IMR-90 (cell line): ENCODE data around the gene THOP1.

Experiments used
- BHLHE40 ChIP-seq: fragments of 150-350 bp; IDR thresholded peaks from 2 replicates; pipeline ENCODE4 v1.6.1; 2016; ENCODE audit warnings: mild to moderate bottlenecking, low read depth, low read length
- CEBPB ChIP-seq: IDR thresholded peaks from 2 replicates; pipeline ENCODE4 v1.6.1; 2012; ENCODE audit warnings: low read depth, low read length, improper control_type of control experiment
- CHD1 ChIP-seq: IDR thresholded peaks from 2 replicates; pipeline ENCODE4 v1.6.1; 2012; ENCODE audit warnings: low read depth, low read length, improper control_type of control experiment
- ELK1 ChIP-seq: fragments of 150-350 bp; IDR thresholded peaks from 2 replicates; pipeline ENCODE4 v1.6.1; 2016; ENCODE audit warnings: low read depth, mild to moderate bottlenecking, low read length, moderate library complexity, borderline replicate concordance
- FOS ChIP-seq: fragments of 150-350 bp; IDR thresholded peaks from 2 replicates; pipeline ENCODE4 v1.6.1; 2016; ENCODE audit warnings: low read depth, low read length
- MAFK ChIP-seq: IDR thresholded peaks from 2 replicates; pipeline ENCODE4 v1.6.1; 2012; ENCODE audit warnings: low read depth, low read length, improper control_type of control experiment
- MXI1 ChIP-seq: IDR thresholded peaks from 2 replicates; pipeline ENCODE4 v1.6.1; 2012; ENCODE audit warnings: low read depth, mild to moderate bottlenecking, low read length, moderate library complexity, borderline replicate concordance
- POLR2A ChIP-seq: IDR thresholded peaks from 2 replicates; pipeline ENCODE4 v1.6.1; 2012; ENCODE audit warnings: mild to moderate bottlenecking, low read depth, low read length
- RAD21 ChIP-seq: IDR thresholded peaks from 2 replicates; pipeline ENCODE4 v1.6.1; 2012; ENCODE audit warnings: low read length, improper control_type of control experiment
- RCOR1 ChIP-seq: IDR thresholded peaks from 2 replicates; pipeline ENCODE4 v1.6.1; 2012; ENCODE audit warnings: mild to moderate bottlenecking, low read length, improper control_type of control experiment; ENCODE audit not compliant: insufficient replicate concordance
- RFX5 ChIP-seq: IDR thresholded peaks from 2 replicates; pipeline ENCODE4 v1.8.0; 2012; ENCODE audit warnings: low read depth, mild to moderate bottlenecking, low read length, moderate library complexity
- SMC3 ChIP-seq: fragments of 150-350 bp; IDR thresholded peaks from 2 replicates; pipeline ENCODE4 v1.6.1; 2016; ENCODE audit warnings: low read depth, mild to moderate bottlenecking, antibody characterized with exemption, low read length, moderate library complexity
- TF ChIP-seq, protein P1 (sequence below): fragments of 150-350 bp; IDR thresholded peaks from 2 replicates; pipeline ENCODE4 v1.6.1; 2017; ENCODE audit warnings: mild to moderate bottlenecking, antibody characterized with exemption, low read length, low read depth
- TF ChIP-seq, protein P2 (sequence below): conservative IDR thresholded peaks from 2 replicates; pipeline ENCODE4 v1.5.1; 2012; ENCODE audit warnings: mild to moderate bottlenecking, low read depth, low read length, improper control_type of control experiment

- TF ChIP-seq POLR2A (no peak), CEBPB (no peak), CHD1 (no peak), MXI1 (no peak), RFX5 (no peak), RCOR1 (no peak), SMC3 (no peak), ELK1 (no peak), MAFK (no peak), RAD21 (no peak), BHLHE40 (no peak), FOS (no peak)
- TF ChIP-seq, protein P1, sequence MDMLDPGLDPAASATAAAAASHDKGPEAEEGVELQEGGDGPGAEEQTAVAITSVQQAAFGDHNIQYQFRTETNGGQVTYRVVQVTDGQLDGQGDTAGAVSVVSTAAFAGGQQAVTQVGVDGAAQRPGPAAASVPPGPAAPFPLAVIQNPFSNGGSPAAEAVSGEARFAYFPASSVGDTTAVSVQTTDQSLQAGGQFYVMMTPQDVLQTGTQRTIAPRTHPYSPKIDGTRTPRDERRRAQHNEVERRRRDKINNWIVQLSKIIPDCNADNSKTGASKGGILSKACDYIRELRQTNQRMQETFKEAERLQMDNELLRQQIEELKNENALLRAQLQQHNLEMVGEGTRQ = no peak
- TF ChIP-seq, protein P2, sequence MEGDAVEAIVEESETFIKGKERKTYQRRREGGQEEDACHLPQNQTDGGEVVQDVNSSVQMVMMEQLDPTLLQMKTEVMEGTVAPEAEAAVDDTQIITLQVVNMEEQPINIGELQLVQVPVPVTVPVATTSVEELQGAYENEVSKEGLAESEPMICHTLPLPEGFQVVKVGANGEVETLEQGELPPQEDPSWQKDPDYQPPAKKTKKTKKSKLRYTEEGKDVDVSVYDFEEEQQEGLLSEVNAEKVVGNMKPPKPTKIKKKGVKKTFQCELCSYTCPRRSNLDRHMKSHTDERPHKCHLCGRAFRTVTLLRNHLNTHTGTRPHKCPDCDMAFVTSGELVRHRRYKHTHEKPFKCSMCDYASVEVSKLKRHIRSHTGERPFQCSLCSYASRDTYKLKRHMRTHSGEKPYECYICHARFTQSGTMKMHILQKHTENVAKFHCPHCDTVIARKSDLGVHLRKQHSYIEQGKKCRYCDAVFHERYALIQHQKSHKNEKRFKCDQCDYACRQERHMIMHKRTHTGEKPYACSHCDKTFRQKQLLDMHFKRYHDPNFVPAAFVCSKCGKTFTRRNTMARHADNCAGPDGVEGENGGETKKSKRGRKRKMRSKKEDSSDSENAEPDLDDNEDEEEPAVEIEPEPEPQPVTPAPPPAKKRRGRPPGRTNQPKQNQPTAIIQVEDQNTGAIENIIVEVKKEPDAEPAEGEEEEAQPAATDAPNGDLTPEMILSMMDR = no peak
Measured at GRCh38 chr19:2796659-2797266, 11.5 kb downstream of the THOP1 start.
